Cerebellar cortex (tissue), 1 donor: Measurements from ENCODE around the gene TTC31.

Experiments used
- DNase-seq: peaks from one replicate; pipeline ENCODE4 v3.0.0-alpha.2; 2015; ENCODE audit warnings: low spot score

TTC31 gene

DNA sequence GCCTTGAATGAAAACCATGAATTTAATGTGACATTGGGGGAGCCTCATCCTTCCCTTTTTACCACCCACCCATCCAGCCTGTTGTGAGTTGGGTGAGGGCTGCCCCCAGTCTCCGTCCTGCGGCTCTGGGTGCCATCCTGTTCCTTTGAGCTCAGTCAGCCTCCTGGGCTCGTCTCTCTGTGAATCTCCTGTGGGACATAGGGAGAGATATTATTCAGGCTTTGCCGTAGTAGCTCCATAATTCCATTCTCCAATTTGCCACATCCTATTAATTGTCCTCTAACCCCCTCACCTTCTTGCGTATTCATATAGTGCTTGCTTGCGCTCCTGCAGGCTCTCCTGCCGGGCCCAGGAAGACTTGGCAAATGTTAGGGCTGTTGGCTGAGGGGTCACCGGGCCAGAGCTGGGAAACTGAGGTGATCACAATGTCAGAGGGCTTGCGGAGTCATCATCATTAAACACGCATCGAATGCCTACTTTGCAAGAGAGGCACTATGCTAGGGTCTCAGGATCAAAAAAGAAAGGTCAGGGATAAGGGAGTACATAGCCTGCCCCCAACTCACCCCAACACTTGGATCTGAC is 43.9 kb downstream of the TTC31 start:
- DNase-seq, result no peak

GRCh38 chr2:74527741-74528140 is 44.9 kb downstream of the TTC31 start:
- no peak for DNase-seq

- DNase-seq, result no peak
Measured at GRCh38 chr2:74528600-74529356, 45.9 kb downstream of the TTC31 start.

GRCh38 chr2:74529357-74530238 is 46.7 kb downstream of the TTC31 start, which contains the start of the genes AUP1 and HTRA2:
Gene AUP1, minus strand, starts transcription at chr2:74529706. Its CDS starts 77 bp downstream, at chr2:74529629.
Gene HTRA2, plus strand, starts transcription at chr2:74529933. Its CDS starts 74 bp downstream, at chr2:74530007.
- DNase-seq, result peak; percentile 99

DNA sequence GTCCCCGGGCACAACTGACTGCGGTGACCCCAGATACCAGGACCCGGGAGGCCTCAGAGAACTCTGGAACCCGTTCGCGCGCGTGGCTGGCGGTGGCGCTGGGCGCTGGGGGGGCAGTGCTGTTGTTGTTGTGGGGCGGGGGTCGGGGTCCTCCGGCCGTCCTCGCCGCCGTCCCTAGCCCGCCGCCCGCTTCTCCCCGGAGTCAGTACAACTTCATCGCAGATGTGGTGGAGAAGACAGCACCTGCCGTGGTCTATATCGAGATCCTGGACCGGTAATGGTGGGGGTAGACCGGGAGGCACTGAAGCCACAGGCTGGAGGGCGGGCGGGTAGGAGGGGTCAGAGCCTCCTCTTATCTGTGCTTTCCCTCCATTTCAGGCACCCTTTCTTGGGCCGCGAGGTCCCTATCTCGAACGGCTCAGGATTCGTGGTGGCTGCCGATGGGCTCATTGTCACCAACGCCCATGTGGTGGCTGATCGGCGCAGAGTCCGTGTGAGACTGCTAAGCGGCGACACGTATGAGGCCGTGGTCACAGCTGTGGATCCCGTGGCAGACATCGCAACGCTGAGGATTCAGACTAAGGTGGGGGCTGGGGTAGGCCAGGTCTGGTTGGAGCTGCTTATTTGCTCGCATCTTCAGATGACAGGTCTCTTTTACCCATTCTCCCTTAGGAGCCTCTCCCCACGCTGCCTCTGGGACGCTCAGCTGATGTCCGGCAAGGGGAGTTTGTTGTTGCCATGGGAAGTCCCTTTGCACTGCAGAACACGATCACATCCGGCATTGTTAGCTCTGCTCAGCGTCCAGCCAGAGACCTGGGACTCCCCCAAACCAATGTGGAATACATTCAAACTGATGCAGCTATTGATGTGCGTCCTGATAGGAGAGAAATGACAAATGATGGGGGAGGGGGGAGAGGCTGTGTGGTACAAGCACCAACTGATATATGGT is 47.6 kb downstream of the TTC31 start:
- DNase-seq, result peak; percentile 28

- DNase-seq, result no peak
Measured at GRCh38 chr2:74531666-74532065, 48.8 kb downstream of the TTC31 start.

GRCh38 chr2:74532222-74532621 is 49.3 kb downstream of the TTC31 start:
- peak; percentile 55 for DNase-seq

DNA sequence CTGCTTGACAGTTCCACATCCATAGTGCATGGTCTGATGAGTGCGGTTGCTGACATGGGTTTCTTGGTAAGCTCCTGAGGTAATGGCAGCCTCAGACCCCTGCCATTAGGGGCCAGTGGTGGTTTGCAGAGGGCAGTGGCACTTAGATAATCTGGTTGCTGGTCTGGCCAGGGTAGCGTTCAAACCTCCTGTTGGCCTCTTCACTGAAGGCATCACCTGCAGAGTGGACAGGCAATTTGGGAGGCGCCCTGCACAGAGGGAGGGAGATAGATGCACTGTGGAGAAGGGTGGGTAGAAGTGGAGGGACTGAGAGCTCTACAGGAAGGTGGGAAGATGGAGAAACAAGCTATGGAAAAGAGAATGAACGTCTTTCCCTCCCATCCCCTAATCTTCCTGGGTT is 50.6 kb downstream of the TTC31 start:
- DNase-seq, result no peak

GRCh38 chr2:74534411-74534810 is 51.5 kb downstream of the TTC31 start:
- DNase-seq, result no peak

- no peak for DNase-seq
Measured at GRCh38 chr2:74535440-74535965, 52.6 kb downstream of the TTC31 start.

DNA sequence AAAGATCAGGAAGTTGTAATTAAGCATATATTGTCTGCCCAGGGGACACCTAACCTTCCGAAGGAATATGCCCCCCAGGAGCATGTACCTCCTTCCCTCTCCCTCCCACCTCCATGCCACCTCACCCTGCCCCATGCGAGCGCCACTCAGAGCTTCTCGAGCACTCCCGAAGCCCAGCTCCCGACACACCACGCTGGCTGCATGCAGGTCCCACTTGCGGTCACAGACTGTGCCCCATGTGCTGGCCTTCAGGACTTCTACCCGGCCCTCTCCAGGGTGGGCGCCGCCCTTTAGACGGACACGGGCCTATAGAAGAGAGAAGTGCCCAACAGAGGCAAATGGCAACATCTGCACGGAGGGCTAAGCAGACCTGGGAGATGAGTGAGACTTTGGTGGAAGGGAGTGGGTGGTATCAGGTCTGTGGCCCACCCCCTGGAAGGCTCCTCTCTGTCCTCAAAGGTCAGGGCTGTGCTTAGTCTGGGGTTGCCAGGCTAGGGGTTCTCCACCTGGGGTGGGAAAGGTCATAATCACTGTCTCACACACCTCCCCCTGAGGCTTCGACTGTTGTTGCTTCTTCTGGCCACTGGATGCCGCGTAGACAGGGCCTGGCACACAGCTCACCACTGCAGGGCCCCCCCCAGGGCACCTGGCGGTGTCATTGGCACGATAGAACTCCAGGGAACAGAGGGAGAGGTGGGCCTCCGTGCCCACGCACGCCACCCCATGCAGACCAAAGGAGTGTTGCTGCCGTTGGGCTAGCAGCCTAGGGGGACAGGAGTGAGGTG is 53.5 kb downstream of the TTC31 start:
- DNase-seq, result no peak

GRCh38 chr2:74537140-74537539 is 54.3 kb downstream of the TTC31 start:
- DNase-seq, result no peak

- DNase-seq, result no peak
Measured at GRCh38 chr2:74538881-74539339, 56.0 kb downstream of the TTC31 start.

DNA sequence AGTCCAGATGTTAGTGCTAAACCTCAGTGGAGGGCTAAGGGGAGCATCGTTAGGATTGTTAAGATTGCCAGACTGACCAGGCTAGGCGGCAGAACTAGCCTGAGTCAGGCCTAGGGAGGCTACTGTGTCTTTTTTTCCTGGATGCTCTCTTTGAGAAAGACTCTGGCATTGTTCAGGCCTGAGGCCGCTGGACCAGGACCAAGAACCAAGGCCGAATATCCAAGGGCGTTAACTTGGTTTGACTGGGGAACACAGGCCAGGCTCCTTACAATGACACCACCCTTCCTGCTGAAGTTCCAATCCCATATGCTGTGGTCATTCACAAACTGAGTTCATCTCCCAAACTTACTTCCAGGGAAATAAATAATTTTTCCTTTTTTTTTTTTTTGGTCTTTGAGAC is 57.4 kb downstream of the TTC31 start:
- DNase-seq, result no peak

DNA sequence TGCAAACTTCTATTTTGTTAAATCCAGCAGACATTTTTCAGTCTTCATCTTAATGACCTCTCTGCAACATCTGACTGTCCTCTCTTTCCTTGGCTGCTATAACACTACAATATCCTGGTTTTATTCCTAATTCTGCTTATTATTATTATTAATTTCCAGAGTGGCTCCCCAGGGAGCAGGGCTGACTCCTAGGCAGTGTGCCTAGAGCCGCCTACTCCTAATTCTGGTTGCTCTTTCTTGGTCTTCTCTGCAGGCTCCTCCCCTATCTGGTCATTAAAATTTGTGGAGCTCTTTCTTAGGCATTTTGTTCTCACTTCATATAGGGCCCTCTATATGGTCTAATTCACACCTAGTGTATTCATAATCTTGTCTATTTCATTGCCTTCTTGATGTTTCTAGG is 60.1 kb downstream of the TTC31 start:
- DNase-seq, result no peak
